ENCODE measurements around the gene ACSF3.

GRCh38 chr16:89060207-89060794, 33.4 kb upstream of the ACSF3 start:
- TF ChIP-seq CTCF (conservative IDR thresholded peaks at IDR 0.05 in 1 of 2, IDR thresholded peaks at IDR 0.05 in 1 of 2; ENCODE audit: low read depth in 1 of 2, low read length in 2 of 2) = no peak
- no peak for TF ChIP-seq EZH2 (IDR thresholded peaks at IDR 0.05; ENCODE audit: low read length, missing control alignments)

Data from fibroblast of lung (primary cell).